Smooth muscle cell (in vitro differentiated cells): Measurements from ENCODE around the gene CATSPER4. TPM values are rescaled to one million over a fixed set of nuclear protein-coding genes. Genes with fewer than 3 reads are reported as not detected.

ENCODE experiments used
- DNase-seq: peaks from one replicate; lab custom pipeline; 2025; ENCODE audit not compliant: unreplicated experiment; lab: John Stamatoyannopoulos, UW
- H2AFZ ChIP-seq: fragments of 200-600 bp; sonication (generic); 2 replicates; pipeline ENCODE4 v1.6.0; 2016; ENCODE audit warnings: antibody characterized with exemption, low read depth, mild to moderate bottlenecking
- H3F3A ChIP-seq: fragments of 200-600 bp; sonication (generic); 2 replicates; pipeline ENCODE4 v1.6.0; 2017; ENCODE audit warnings: antibody characterized with exemption, low read depth
- H3K27ac ChIP-seq: fragments of 200-600 bp; sonication (generic); 2 replicates; pipeline ENCODE4 v1.5.1; 2016; ENCODE audit warnings: low read depth, mild to moderate bottlenecking
- H3K27me3 ChIP-seq: fragments of 200-600 bp; sonication (generic); 2 replicates; pipeline ENCODE4 v1.6.1; 2016; ENCODE audit warnings: low read depth, mild to moderate bottlenecking
- H3K36me3 ChIP-seq: fragments of 200-600 bp; sonication (generic); 2 replicates; pipeline ENCODE4 v1.5.1; 2016; ENCODE audit warnings: low read depth
- H3K4me1 ChIP-seq: fragments of 200-600 bp; sonication (generic); 2 replicates; pipeline ENCODE4 v1.5.1; 2016; ENCODE audit warnings: low read depth
- H3K4me2 ChIP-seq: fragments of 200-600 bp; sonication (generic); 2 replicates; pipeline ENCODE4 v1.6.0; 2016; ENCODE audit warnings: mild to moderate bottlenecking
- H3K4me3 ChIP-seq: fragments of 200-600 bp; sonication (generic); 2 replicates; pipeline ENCODE4 v1.5.1; 2016; ENCODE audit warnings: mild to moderate bottlenecking
- H3K79me2 ChIP-seq: fragments of 200-600 bp; sonication (generic); 2 replicates; pipeline ENCODE4 v1.6.0; 2016; ENCODE audit warnings: low read depth, mild to moderate bottlenecking
- H3K9ac ChIP-seq: fragments of 200-600 bp; sonication (generic); 2 replicates; pipeline ENCODE4 v1.6.0; 2016; ENCODE audit warnings: low read depth
- H3K9me3 ChIP-seq: fragments of 200-600 bp; sonication (generic); replicated peaks from 2 replicates; pipeline ENCODE4 v1.5.1; 2016; ENCODE audit warnings: low read depth
- H4K20me1 ChIP-seq: fragments of 200-600 bp; sonication (generic); 2 replicates; pipeline ENCODE4 v1.6.0; 2016; ENCODE audit warnings: low read depth
- WGBS: methylation state at CpG from one replicate; pipeline ENCODE4 v1.1.7; 2016; ENCODE audit warnings: low lambda C conversion rate; 5-methylcytosine and 5-hydroxymethylcytosine counted together
- polyA plus RNA-seq: library from polyadenylated mRNA; unstranded; fragments of >200 nt; fragmentation: Nextera tagmentation; extraction: Ambion mirVana; gene quantifications from 2 replicates; pipeline ENCODE4 v1.2.1, GENCODE V29; 2016
- total RNA-seq: library from RNA; depleted of rRNA; stranded (reverse); fragments of >200 nt; gene quantifications from 2 replicates; pipeline ENCODE4 v1.2.3, GENCODE V29; 2014
- TF ChIP-seq, protein P1 (sequence below): fragments of 200-600 bp; sonication (generic); IDR thresholded peaks from 2 replicates; pipeline ENCODE4 v1.5.1; 2017; ENCODE audit warnings: borderline replicate concordance, mild to moderate bottlenecking, antibody characterized with exemption; ENCODE audit not compliant: insufficient read depth, poor library complexity, severe bottlenecking

Gene CATSPER4
- total and polyA plus RNA-seq, 2 experiments from 2014 or later, result not detected

DNA sequence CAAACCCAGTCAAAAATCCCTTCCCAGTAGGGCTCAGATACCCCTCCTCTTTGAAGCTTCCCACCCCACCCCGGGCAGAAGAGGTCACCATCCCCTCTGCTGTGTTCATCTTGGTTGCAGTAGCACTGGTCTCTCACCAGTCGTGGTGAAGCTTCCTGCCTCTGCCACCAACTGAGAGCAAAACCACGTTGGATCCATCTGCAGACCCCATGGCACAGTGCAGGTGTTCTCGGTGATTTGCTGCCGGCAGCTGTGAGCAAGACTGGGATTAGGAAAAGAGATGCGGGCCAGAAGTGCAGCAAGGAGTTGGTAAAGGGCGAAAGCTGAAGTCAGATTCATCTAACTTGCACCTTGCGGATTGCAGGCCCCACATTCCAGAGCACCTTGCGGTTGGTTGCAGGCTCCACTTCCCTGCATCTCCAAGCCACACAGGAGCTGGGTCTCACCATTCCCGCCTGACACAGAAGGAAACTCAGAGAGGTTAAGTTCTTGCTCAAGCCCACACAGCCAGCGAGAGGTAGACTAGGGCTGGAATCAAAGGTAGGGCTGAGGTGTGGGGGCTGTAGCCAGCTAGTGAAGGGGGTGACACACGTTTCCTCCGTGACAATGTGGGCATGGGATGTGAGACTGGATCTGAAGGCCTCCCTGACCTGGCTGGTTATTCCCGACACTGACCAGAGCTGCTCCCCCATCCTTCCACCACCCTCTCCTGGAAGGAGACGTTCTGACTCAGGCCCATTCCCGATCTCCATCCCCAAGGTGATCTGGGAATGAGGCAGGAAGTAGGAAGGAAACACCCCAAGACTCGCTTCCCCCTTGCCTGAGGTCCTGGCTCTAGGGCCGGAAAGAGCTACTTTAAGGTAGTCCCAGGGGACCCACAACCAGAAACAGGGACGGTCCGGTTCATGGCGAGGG is 34.8 kb upstream of the CATSPER4 start:
- H3K27ac ChIP-seq, result no peak overlapping the region
- peaks cover 15% of the 10 kb centered on the region for H3K27me3 ChIP-seq
- no peaks in the 10 kb centered on the region for H3F3A ChIP-seq
- no peaks in the 10 kb centered on the region for H3K36me3 ChIP-seq
- H3K9ac ChIP-seq, result no peak overlapping the region
- 57% methylated on average over 21 of the region's 21 CpGs for WGBS
- TF ChIP-seq, protein P1, sequence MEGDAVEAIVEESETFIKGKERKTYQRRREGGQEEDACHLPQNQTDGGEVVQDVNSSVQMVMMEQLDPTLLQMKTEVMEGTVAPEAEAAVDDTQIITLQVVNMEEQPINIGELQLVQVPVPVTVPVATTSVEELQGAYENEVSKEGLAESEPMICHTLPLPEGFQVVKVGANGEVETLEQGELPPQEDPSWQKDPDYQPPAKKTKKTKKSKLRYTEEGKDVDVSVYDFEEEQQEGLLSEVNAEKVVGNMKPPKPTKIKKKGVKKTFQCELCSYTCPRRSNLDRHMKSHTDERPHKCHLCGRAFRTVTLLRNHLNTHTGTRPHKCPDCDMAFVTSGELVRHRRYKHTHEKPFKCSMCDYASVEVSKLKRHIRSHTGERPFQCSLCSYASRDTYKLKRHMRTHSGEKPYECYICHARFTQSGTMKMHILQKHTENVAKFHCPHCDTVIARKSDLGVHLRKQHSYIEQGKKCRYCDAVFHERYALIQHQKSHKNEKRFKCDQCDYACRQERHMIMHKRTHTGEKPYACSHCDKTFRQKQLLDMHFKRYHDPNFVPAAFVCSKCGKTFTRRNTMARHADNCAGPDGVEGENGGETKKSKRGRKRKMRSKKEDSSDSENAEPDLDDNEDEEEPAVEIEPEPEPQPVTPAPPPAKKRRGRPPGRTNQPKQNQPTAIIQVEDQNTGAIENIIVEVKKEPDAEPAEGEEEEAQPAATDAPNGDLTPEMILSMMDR, result no peak
- H4K20me1 ChIP-seq, result no peaks in the 10 kb centered on the region
- H3K4me1 ChIP-seq, result peaks cover 21% of the 10 kb centered on the region
- no peak overlapping the region for H2AFZ ChIP-seq
- H3K4me3 ChIP-seq, result no peak overlapping the region
- DNase-seq, result no peak
- H3K79me2 ChIP-seq, result no peaks in the 10 kb centered on the region
- no peak overlapping the region for H3K4me2 ChIP-seq
- no peaks in the 10 kb centered on the region for H3K9me3 ChIP-seq

DNA sequence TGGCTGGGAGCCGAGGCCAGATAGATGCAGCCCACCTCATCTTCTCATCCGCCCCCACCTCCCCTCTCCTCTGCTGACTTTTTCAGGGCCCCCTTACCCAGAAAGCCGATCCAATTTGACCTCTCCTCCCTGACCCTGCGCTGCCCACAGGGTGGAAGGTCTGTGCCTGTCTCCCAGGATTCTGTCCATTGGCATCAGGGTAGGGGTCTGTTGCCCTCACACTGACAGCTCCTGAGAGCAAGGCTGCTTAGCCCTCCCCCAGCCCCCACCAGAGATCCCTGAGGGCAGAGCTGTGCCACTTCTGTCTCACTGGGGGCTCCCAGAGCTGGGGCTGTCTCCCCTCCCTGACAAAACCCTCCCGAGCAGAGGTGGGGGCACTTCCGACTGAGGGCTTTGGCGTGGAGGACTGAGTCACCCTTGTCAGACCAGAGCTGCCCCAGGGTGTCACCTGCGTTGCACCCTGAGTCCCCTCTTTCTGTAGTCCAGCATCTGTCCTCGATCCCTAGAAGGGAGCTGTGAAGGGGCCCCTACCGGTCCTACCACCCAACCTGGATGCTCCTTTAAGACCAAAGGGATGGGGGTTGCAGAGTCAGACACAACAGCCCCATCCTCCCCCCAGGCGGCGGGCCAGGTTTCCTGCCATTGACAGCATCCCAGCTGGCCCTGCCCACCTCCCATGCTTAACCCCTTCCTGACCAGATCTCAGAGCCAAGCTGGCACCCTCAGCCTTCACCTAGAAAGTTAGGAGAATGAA is 33.9 kb upstream of the CATSPER4 start:
- DNase-seq, result no peak
- Histone ChIP-seq H3F3A (no peaks in the 10 kb centered on the region), H3K27me3 (peaks cover 15% of the 10 kb centered on the region), H3K9ac (no peak overlapping the region), H3K4me3 (no peak overlapping the region), H4K20me1 (no peaks in the 10 kb centered on the region), H3K9me3 (no peaks in the 10 kb centered on the region), H3K4me2 (no peak overlapping the region), H3K36me3 (no peaks in the 10 kb centered on the region), H2AFZ (no peak overlapping the region), H3K4me1 (peaks cover 29% of the 10 kb centered on the region), H3K79me2 (no peaks in the 10 kb centered on the region), H3K27ac (no peak overlapping the region)
- TF ChIP-seq, protein P1, result no peak
- 24% methylated on average over 12 of the region's 12 CpGs for WGBS

GRCh38 chr1:26158271-26158907 is 32.0 kb upstream of the CATSPER4 start:
- Histone ChIP-seq H3K79me2 (no peaks in the 10 kb centered on the region), H3K4me3 (no peak overlapping the region), H3F3A (no peaks in the 10 kb centered on the region), H3K4me2 (no peak overlapping the region), H3K9ac (no peak overlapping the region), H2AFZ (no peak overlapping the region), H4K20me1 (no peaks in the 10 kb centered on the region), H3K36me3 (no peaks in the 10 kb centered on the region), H3K4me1 (peaks cover 33% of the 10 kb centered on the region), H3K27ac (no peak overlapping the region), H3K9me3 (no peaks in the 10 kb centered on the region), H3K27me3 (peaks cover 15% of the 10 kb centered on the region)
- TF ChIP-seq, protein P1, result no peak
- DNase-seq, result no peak
- 74% methylated on average over 5 of the region's 5 CpGs for WGBS
